HepG2 (cell line): ENCODE results near the gene KRTAP10-5. TPM values are rescaled to one million over a fixed set of nuclear protein-coding genes. Genes with fewer than 3 reads are reported as not detected.
A peak's percentile ranks its signal among the peaks of the same experiment; 100 is the strongest.

ENCODE experiments used
- ATF3 ChIP-seq: sonication (generic); formaldehyde crosslinking; IDR thresholded peaks from 2 replicates; pipeline ENCODE4 v1.4.0; 2020; ENCODE audit warnings: missing genetic modification reagents
- ATM ChIP-seq: fragments of 450-650 bp; IDR thresholded peaks from 2 replicates; pipeline ENCODE4 v1.7.1; 2017; ENCODE audit warnings: mild to moderate bottlenecking, borderline replicate concordance
- BATF2 ChIP-seq: sonication (generic); formaldehyde crosslinking; IDR thresholded peaks from 2 replicates; pipeline ENCODE4 v1.8.0; 2022; ENCODE audit warnings: mild to moderate bottlenecking, missing genetic modification reagents, moderate library complexity
- CSRNP1 ChIP-seq: sonication (generic); formaldehyde crosslinking; IDR thresholded peaks from 2 replicates; pipeline ENCODE4 v1.8.1; 2023; ENCODE audit warnings: mild to moderate bottlenecking, missing genetic modification reagents
- E2F2 ChIP-seq: sonication (generic); formaldehyde crosslinking; IDR thresholded peaks from 2 replicates; pipeline ENCODE4 v1.4.0; 2020; ENCODE audit warnings: missing genetic modification reagents, borderline replicate concordance
- ESRRA ChIP-seq: sonication (generic); formaldehyde crosslinking; IDR thresholded peaks from 2 replicates; pipeline ENCODE4 v1.5.1; 2020; ENCODE audit warnings: mild to moderate bottlenecking, low read depth, missing genetic modification reagents
- FOXA3 ChIP-seq: IDR thresholded peaks from 2 replicates; pipeline ENCODE4 v1.6.1; 2016; ENCODE audit warnings: missing genetic modification reagents, missing compliant biosample characterization
- GTF3A ChIP-seq: sonication (generic); formaldehyde crosslinking; conservative IDR thresholded peaks from 2 replicates; pipeline ENCODE4 v1.4.0; 2020; ENCODE audit warnings: mild to moderate bottlenecking, missing genetic modification reagents
- HINFP ChIP-seq: sonication (generic); formaldehyde crosslinking; IDR thresholded peaks from 2 replicates; pipeline ENCODE4 v1.4.0; 2020; ENCODE audit warnings: low read depth, mild to moderate bottlenecking, missing genetic modification reagents
- KDM5B ChIP-seq: sonication (generic); formaldehyde crosslinking; IDR thresholded peaks from 2 replicates; pipeline ENCODE4 v1.4.0; 2020; ENCODE audit warnings: missing genetic modification reagents, mild to moderate bottlenecking, borderline replicate concordance
- MTA1 ChIP-seq: sonication (generic); formaldehyde crosslinking; IDR thresholded peaks from 2 replicates; pipeline ENCODE4 v1.4.0; 2020; ENCODE audit warnings: missing genetic modification reagents, mild to moderate bottlenecking, borderline replicate concordance
- MTA3 ChIP-seq: sonication (generic); formaldehyde crosslinking; IDR thresholded peaks from 2 replicates; pipeline ENCODE4 v1.4.0; 2020; ENCODE audit warnings: missing genetic modification reagents
- PITX1 ChIP-seq: sonication (generic); formaldehyde crosslinking; IDR thresholded peaks from 2 replicates; pipeline ENCODE4 v1.5.1; 2020; ENCODE audit warnings: mild to moderate bottlenecking, missing genetic modification reagents
- RFX1 ChIP-seq: fragments of 450-650 bp; IDR thresholded peaks from 2 replicates; pipeline ENCODE4 v1.6.1; 2017
- SATB2 ChIP-seq: sonication (generic); formaldehyde crosslinking; IDR thresholded peaks from 2 replicates; pipeline ENCODE4 v1.5.0; 2020; ENCODE audit warnings: missing genetic modification reagents
- SMYD3 ChIP-seq: sonication (generic); formaldehyde crosslinking; IDR thresholded peaks from 2 replicates; pipeline ENCODE4 v1.8.1; 2023; ENCODE audit warnings: mild to moderate bottlenecking, missing genetic modification reagents
- SNAPC2 ChIP-seq: sonication (generic); formaldehyde crosslinking; IDR thresholded peaks from 2 replicates; pipeline ENCODE4 v1.8.1; 2022; ENCODE audit warnings: mild to moderate bottlenecking, missing genetic modification reagents
- SNRNP70 ChIP-seq: fragments of 200-400 bp; formaldehyde crosslinking; IDR thresholded peaks from 2 replicates; pipeline ENCODE4 v1.6.1; 2017; ENCODE audit warnings: mild to moderate bottlenecking, low read depth, low read length, moderate library complexity
- TOPORS ChIP-seq: sonication (generic); formaldehyde crosslinking; IDR thresholded peaks from 2 replicates; pipeline ENCODE4 v1.8.0; 2023; ENCODE audit warnings: mild to moderate bottlenecking, missing genetic modification reagents
- ZBTB1 ChIP-seq: sonication (generic); formaldehyde crosslinking; IDR thresholded peaks from 2 replicates; pipeline ENCODE4 v1.4.0; 2020; ENCODE audit warnings: missing genetic modification reagents, borderline replicate concordance
- ZMYM4 ChIP-seq: sonication (generic); formaldehyde crosslinking; IDR thresholded peaks from 2 replicates; pipeline ENCODE4 v1.8.1; 2023; ENCODE audit warnings: mild to moderate bottlenecking, missing genetic modification reagents
- ZNF264 ChIP-seq: sonication (generic); formaldehyde crosslinking; IDR thresholded peaks from 2 replicates; pipeline ENCODE4 v1.4.0; 2020; ENCODE audit warnings: missing genetic modification reagents
- ZNF292 ChIP-seq: sonication (generic); formaldehyde crosslinking; IDR thresholded peaks from 2 replicates; pipeline ENCODE4 v1.8.1; 2022; ENCODE audit warnings: mild to moderate bottlenecking, low read depth, missing genetic modification reagents, borderline replicate concordance
- ZNF674 ChIP-seq: sonication (generic); formaldehyde crosslinking; IDR thresholded peaks from 2 replicates; pipeline ENCODE4 v1.5.0; 2020; ENCODE audit warnings: low read depth, mild to moderate bottlenecking, missing genetic modification reagents
- ZNF720 ChIP-seq: sonication (generic); formaldehyde crosslinking; IDR thresholded peaks from 2 replicates; pipeline ENCODE4 v1.4.0; 2020; ENCODE audit warnings: missing genetic modification reagents
- polyA plus RNA-seq, 8 experiments: library from polyadenylated mRNA; depleted of rRNA in 3 of 8; stranded (reverse) in 7 of 8; unstranded in 1 of 8; fragments of >200 nt; fragmentation: Illumina TruSeq in 4 of 8; extraction: Trizol in 4 of 8; gene quantifications; 2 replicates each; pipeline versions ENCODE4 v1.2.1 to v1.2.3, GENCODE V29; 2011 to 2016; ENCODE audit warnings: low read depth in 4 of 8, missing spikeins in 1 of 8, mixed read lengths in 1 of 8; ENCODE audit not compliant: insufficient read depth in 1 of 8
- total RNA-seq, 5 experiments: library from RNA; depleted of rRNA; stranded (reverse); fragments of >200 nt; fragmentation: Illumina TruSeq; extraction: Trizol; gene quantifications; 2 replicates each; pipeline ENCODE4 v1.2.3, GENCODE V29; 2016; ENCODE audit warnings: low read depth in 1 of 5

The KRTAP10-5 gene
- total and polyA plus RNA-seq, 2 of the 13 experiments (the other 11 are each of a cell fraction or from before 2014, with no cell fraction given), result not detected

- TF ChIP-seq PITX1 (CRISPR knock-in tag), result peak; percentile 87
- no peak for TF ChIP-seq ATF3
- TF ChIP-seq SMYD3, result no peak
- TF ChIP-seq TOPORS (CRISPR knock-in tag), result 0 out of 2 replicates have a peak, but pooled peaks have one; percentile 66
- TF ChIP-seq ZMYM4 (CRISPR knock-in tag), result peak; percentile 86
- TF ChIP-seq ZNF720 (CRISPR knock-in tag), result no peak
- peak; percentile 49; the same call in 1 of the 2 replicates for TF ChIP-seq ESRRA
- 0 out of 2 replicates have a peak, but pooled peaks have one; percentile 30 for TF ChIP-seq CSRNP1 (CRISPR knock-in tag)
- TF ChIP-seq GTF3A (CRISPR knock-in tag), result no peak
- no peak for TF ChIP-seq ZBTB1 (CRISPR knock-in tag)
- TF ChIP-seq ZNF264 (CRISPR knock-in tag), result peak; percentile 83
- peak; percentile 83; the same call in 1 of the 2 replicates for TF ChIP-seq MTA1 (CRISPR knock-in tag)
- no peak for TF ChIP-seq SATB2 (CRISPR knock-in tag)
- TF ChIP-seq SNRNP70, result no peak
- peak; percentile 39; the same call in 1 of the 2 replicates for TF ChIP-seq KDM5B (CRISPR knock-in tag)
- no peak for TF ChIP-seq ZNF674 (CRISPR knock-in tag)
- TF ChIP-seq SNAPC2 (CRISPR knock-in tag), result 0 out of 2 replicates have a peak, but pooled peaks have one; percentile 81
- peak; percentile 89; the same call in 1 of the 2 replicates for TF ChIP-seq ZNF292 (CRISPR knock-in tag)
- TF ChIP-seq E2F2 (CRISPR knock-in tag), result no peak
- TF ChIP-seq ATM, result no peak
- peak; percentile 58; the same call in 1 of the 2 replicates for TF ChIP-seq HINFP (CRISPR knock-in tag)
- peak; percentile 73 for TF ChIP-seq FOXA3
- no peak for TF ChIP-seq BATF2
- TF ChIP-seq MTA3 (CRISPR knock-in tag), result no peak
- TF ChIP-seq RFX1, result no peak
Observed at GRCh38 chr21:44593598-44594405, 13.4 kb upstream of the KRTAP10-5 start (continued).
